Neural cell (in vitro differentiated cells): ENCODE data around the gene NMUR1. TPM values are rescaled to one million over a fixed set of nuclear protein-coding genes. Genes with fewer than 3 reads are reported as not detected.

Experiments used
- H2AFZ ChIP-seq: fragments of 200-600, 300-800 bp; sonication (generic), shearing (Covaris generic); 2 replicates; pipeline ENCODE4 v1.6.0; 2014; ENCODE audit warnings: low read depth, mild to moderate bottlenecking, antibody characterized with exemption, low read length, moderate library complexity
- H3F3A ChIP-seq: fragments of 200-600 bp; shearing (Covaris generic); 2 replicates; pipeline ENCODE4 v1.6.1; 2016; ENCODE audit warnings: mild to moderate bottlenecking, moderate library complexity, mixed read lengths, antibody characterized with exemption, low read length; ENCODE audit not compliant: insufficient read depth, poor library complexity, severe bottlenecking
- H3K27ac ChIP-seq: fragments of 200-600, 300-800 bp; sonication (generic), shearing (Covaris generic); 2 replicates; pipeline ENCODE4 v1.5.1; 2014; ENCODE audit warnings: mild to moderate bottlenecking, low read length, moderate library complexity
- H3K27me3 ChIP-seq: fragments of 300-800, 200-600 bp; sonication (generic), shearing (Covaris generic); 2 replicates; pipeline ENCODE4 v1.6.0; 2014; ENCODE audit warnings: mild to moderate bottlenecking, low read depth, low read length, moderate library complexity; ENCODE audit not compliant: insufficient read depth
- H3K36me3 ChIP-seq: fragments of 300-800, 200-600 bp; sonication (generic), shearing (Covaris generic); 2 replicates; pipeline ENCODE4 v1.5.1; 2014; ENCODE audit warnings: mild to moderate bottlenecking, antibody characterized with exemption, low read length, moderate library complexity; ENCODE audit not compliant: insufficient read depth
- H3K4me2 ChIP-seq: fragments of 300-800, 200-600 bp; sonication (generic), shearing (Covaris generic); 2 replicates; pipeline ENCODE4 v1.6.0; 2014; ENCODE audit warnings: mild to moderate bottlenecking, low read length
- H3K4me3 ChIP-seq: fragments of 300-800, 200-600 bp; sonication (generic), shearing (Covaris generic); 2 replicates; pipeline ENCODE4 v1.5.1; 2014; ENCODE audit warnings: mild to moderate bottlenecking, low read length, moderate library complexity
- H3K79me2 ChIP-seq: fragments of 200-600 bp; shearing (Covaris generic); replicated peaks from 2 replicates; pipeline ENCODE4 v1.6.0; 2014; ENCODE audit warnings: mild to moderate bottlenecking, low read length, moderate library complexity; ENCODE audit not compliant: insufficient read depth
- H3K9ac ChIP-seq: fragments of 300-800, 200-600 bp; sonication (generic), shearing (Covaris generic); 2 replicates; pipeline ENCODE4 v1.6.1; 2016; ENCODE audit warnings: mild to moderate bottlenecking, low read length, mixed read lengths
- H3K9me2 ChIP-seq: fragments of 200-600 bp; shearing (Covaris generic); 2 replicates; pipeline ENCODE4 v1.6.1; 2016; ENCODE audit warnings: mild to moderate bottlenecking, low read length, mixed read lengths; ENCODE audit not compliant: insufficient read depth
- H3K9me3 ChIP-seq: fragments of 200-600, 300-800 bp; sonication (generic), shearing (Covaris generic); 2 replicates; pipeline ENCODE4 v1.6.1; 2016; ENCODE audit warnings: mild to moderate bottlenecking, mixed run types, low read length, moderate library complexity, mixed read lengths
- H4K20me1 ChIP-seq: fragments of 200-600 bp; shearing (Covaris generic); 2 replicates; pipeline ENCODE4 v1.6.1; 2016; ENCODE audit warnings: mild to moderate bottlenecking, mixed run types; ENCODE audit not compliant: insufficient read depth
- CTCF ChIP-seq: fragments of 450-650 bp; IDR thresholded peaks from 2 replicates; pipeline ENCODE4 v1.5.1; 2014; ENCODE audit warnings: antibody characterized with exemption, mild to moderate bottlenecking, moderate library complexity; ENCODE audit not compliant: poor library complexity, severe bottlenecking
- EP300 ChIP-seq: fragments of 450-650 bp; conservative IDR thresholded peaks from 2 replicates; pipeline ENCODE4 v1.6.1; 2014; ENCODE audit warnings: antibody characterized with exemption, mild to moderate bottlenecking, moderate library complexity; ENCODE audit not compliant: poor library complexity, severe bottlenecking
- EZH2 ChIP-seq: fragments of 200-600, 300-800 bp; shearing (Covaris generic), sonication (generic); IDR thresholded peaks from 2 replicates; pipeline ENCODE4 v1.6.1; 2014; ENCODE audit warnings: antibody characterized with exemption, low read length, borderline replicate concordance, mild to moderate bottlenecking; ENCODE audit not compliant: insufficient read depth, poor library complexity, severe bottlenecking
- MXI1 ChIP-seq: fragments of 450-650 bp; conservative IDR thresholded peaks from 2 replicates; pipeline ENCODE4 v1.6.1; 2014; ENCODE audit warnings: antibody characterized with exemption, mild to moderate bottlenecking; ENCODE audit not compliant: poor library complexity, severe bottlenecking
- POLR2AphosphoS5 ChIP-seq: IDR thresholded peaks from 2 replicates; pipeline ENCODE4 v1.6.1; 2012
- RAD21 ChIP-seq: fragments of 450-650 bp; conservative IDR thresholded peaks from 2 replicates; pipeline ENCODE4 v1.6.1; 2014; ENCODE audit warnings: antibody characterized with exemption, mild to moderate bottlenecking, moderate library complexity
- REST ChIP-seq: IDR thresholded peaks from 2 replicates; pipeline ENCODE4 v1.6.1; 2012; ENCODE audit warnings: borderline replicate concordance
- SMC3 ChIP-seq: fragments of 450-650 bp; conservative IDR thresholded peaks from 2 replicates; pipeline ENCODE4 v1.6.1; 2014; ENCODE audit warnings: antibody characterized with exemption, mild to moderate bottlenecking, moderate library complexity; ENCODE audit not compliant: poor library complexity
- TAF1 ChIP-seq: IDR thresholded peaks from 2 replicates; pipeline ENCODE4 v1.6.1; 2012; ENCODE audit warnings: low read depth
- polyA plus RNA-seq: library from polyadenylated mRNA; depleted of rRNA; stranded (reverse); fragments of >200 nt; gene quantifications from 2 replicates; pipeline ENCODE4 v1.2.3, GENCODE V29; 2014

NMUR1 gene
- polyA plus RNA-seq, 1 donor from 2014 or later: not detected

DNA sequence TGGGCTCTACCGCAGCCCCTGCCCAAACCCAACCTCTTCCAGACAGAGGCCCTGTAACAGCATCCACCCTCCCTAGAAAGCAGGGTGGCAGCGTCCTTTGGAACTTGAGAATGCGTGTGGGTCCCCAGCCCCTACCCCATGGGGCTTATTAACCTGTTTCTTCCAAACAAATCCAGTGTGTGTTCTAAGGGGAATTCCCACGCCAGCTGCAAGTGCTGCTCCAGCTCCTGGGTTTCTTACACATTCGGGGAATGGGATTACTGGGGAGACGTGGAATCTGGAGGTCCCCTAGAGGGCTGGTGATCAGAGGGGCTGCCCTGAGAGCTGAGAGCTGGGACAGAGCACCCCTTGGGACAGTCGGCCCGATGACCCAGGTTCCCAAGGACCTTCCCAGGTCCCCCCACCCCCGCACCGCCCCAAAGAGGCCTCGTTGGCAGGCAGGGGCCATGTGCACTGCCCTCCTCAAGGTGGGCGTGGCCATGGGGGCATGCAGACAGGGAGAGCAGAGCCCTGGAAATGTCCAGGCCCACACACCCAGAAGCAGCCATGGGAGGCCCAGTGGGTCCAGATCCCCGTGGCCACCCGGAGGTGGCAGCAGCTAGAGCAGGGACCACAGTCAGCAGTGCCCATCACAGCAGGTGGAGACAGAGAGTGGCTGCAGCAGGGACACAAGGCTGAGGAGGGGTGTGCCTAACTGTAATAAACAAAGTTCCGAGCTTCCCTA lies 43.6 kb upstream of the NMUR1 start:
- Histone ChIP-seq H3K79me2 (no peaks in the 10 kb centered on the region), H3K9me3 (no peaks in the 10 kb centered on the region), H3F3A (no peaks in the 10 kb centered on the region), H3K9ac (no peak overlapping the region), H3K36me3 (no peaks in the 10 kb centered on the region), H4K20me1 (no peaks in the 10 kb centered on the region), H3K4me2 (no peak overlapping the region), H3K9me2 (no peaks in the 10 kb centered on the region), H3K27me3 (no peaks in the 10 kb centered on the region), H2AFZ (no peak overlapping the region), H3K27ac (no peak overlapping the region), H3K4me3 (no peak overlapping the region)
- no peak for TF ChIP-seq TAF1
- no peak for TF ChIP-seq MXI1
- no peak for TF ChIP-seq EZH2
- no peak for TF ChIP-seq EP300
- no peak for TF ChIP-seq SMC3
- TF ChIP-seq REST: no peak
- TF ChIP-seq POLR2AphosphoS5: no peak
- no peak for TF ChIP-seq CTCF
- TF ChIP-seq RAD21: no peak

DNA sequence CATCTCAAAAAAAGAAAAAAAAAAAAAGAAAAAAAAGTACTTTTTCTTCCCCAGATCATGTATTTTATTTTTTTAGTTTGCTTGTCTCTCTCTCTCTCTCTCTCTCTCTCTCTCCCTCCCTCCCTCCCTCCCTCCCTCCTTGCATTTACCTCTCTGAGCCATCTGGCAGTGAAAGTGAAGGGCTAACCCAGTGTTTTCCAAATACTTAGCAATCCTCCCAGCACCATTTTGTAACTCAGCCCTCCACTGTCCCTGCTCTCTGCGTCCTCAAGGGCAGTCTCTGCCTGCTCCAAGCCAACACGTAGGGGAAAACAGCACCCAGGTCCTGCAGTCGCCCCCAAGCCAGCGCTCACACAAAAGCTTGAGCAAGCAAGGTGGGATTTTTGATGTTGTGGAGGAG lies 42.9 kb upstream of the NMUR1 start:
- Histone ChIP-seq H3K4me3 (no peak overlapping the region), H3K9ac (no peak overlapping the region), H3K9me3 (no peaks in the 10 kb centered on the region), H3K9me2 (no peaks in the 10 kb centered on the region), H3F3A (no peaks in the 10 kb centered on the region), H2AFZ (no peak overlapping the region), H3K36me3 (no peaks in the 10 kb centered on the region), H3K27me3 (no peaks in the 10 kb centered on the region), H3K4me2 (no peak overlapping the region), H3K27ac (no peak overlapping the region), H4K20me1 (no peaks in the 10 kb centered on the region), H3K79me2 (no peaks in the 10 kb centered on the region)
- TF ChIP-seq MXI1 (no peak), CTCF (no peak), EZH2 (no peak), SMC3 (no peak), REST (no peak), POLR2AphosphoS5 (no peak), EP300 (no peak), RAD21 (no peak)
